Neural progenitor cell (in vitro differentiated cells): Measurements from ENCODE around the gene ARID5B. TPM values are rescaled to one million over a fixed set of nuclear protein-coding genes. Genes with fewer than 3 reads are reported as not detected.
A peak's percentile ranks its signal among the peaks of the same experiment; 100 is the strongest.

Source experiments
- DNase-seq: peaks from one replicate; pipeline ENCODE4 v3.0.0-alpha.2; 2016; ENCODE audit warnings: low spot score
- H2AFZ ChIP-seq: fragments of 200-600 bp; sonication (generic); replicated peaks from 2 replicates; pipeline ENCODE4 v1.6.1; 2016; ENCODE audit warnings: antibody characterized with exemption
- H3F3A ChIP-seq: fragments of 200-600 bp; sonication (generic); 2 replicates; pipeline ENCODE4 v1.6.1; 2016; ENCODE audit warnings: antibody characterized with exemption, low read depth
- H3K27ac ChIP-seq: fragments of 200-600 bp; sonication (generic); 2 replicates; pipeline ENCODE4 v1.5.1; 2016; ENCODE audit warnings: mild to moderate bottlenecking
- H3K27me3 ChIP-seq: fragments of 200-600 bp; sonication (generic); 2 replicates; pipeline ENCODE4 v1.6.1; 2016; ENCODE audit warnings: mild to moderate bottlenecking, moderate library complexity
- H3K36me3 ChIP-seq: fragments of 200-600 bp; sonication (generic); 2 replicates; pipeline ENCODE4 v1.5.1; 2016
- H3K4me1 ChIP-seq: fragments of 200-600 bp; sonication (generic); 2 replicates; pipeline ENCODE4 v1.6.1; 2016; ENCODE audit warnings: mixed run types
- H3K4me2 ChIP-seq: fragments of 200-600 bp; sonication (generic); 2 replicates; pipeline ENCODE4 v1.6.1; 2016
- H3K4me3 ChIP-seq: fragments of 200-600 bp; sonication (generic); 2 replicates; pipeline ENCODE4 v1.5.1; 2016
- H3K79me2 ChIP-seq: fragments of 200-600 bp; sonication (generic); 2 replicates; pipeline ENCODE4 v1.6.1; 2016; ENCODE audit warnings: low read depth
- H3K9ac ChIP-seq: fragments of 200-600 bp; sonication (generic); 2 replicates; pipeline ENCODE4 v1.6.1; 2016
- H3K9me3 ChIP-seq: fragments of 200-600 bp; sonication (generic); 2 replicates; pipeline ENCODE4 v1.5.1; 2016; ENCODE audit warnings: low read depth
- H4K20me1 ChIP-seq: fragments of 200-600 bp; sonication (generic); 2 replicates; pipeline ENCODE4 v1.6.1; 2016; ENCODE audit warnings: low read depth
- H3K27ac Mint-ChIP-seq: 3 replicates; pipeline ENCODE4 v1.8.0; 2021; ENCODE audit warnings: mixed read lengths
- H3K27me3 Mint-ChIP-seq: 2 replicates; pipeline ENCODE4 v1.8.0; 2022; ENCODE audit warnings: low read depth, mild to moderate bottlenecking, inconsistent platforms, moderate library complexity, mixed read lengths; ENCODE audit not compliant: insufficient read depth
- H3K36me3 Mint-ChIP-seq: 3 replicates; pipeline ENCODE4 v1.8.0; 2021; ENCODE audit warnings: mixed read lengths
- H3K4me1 Mint-ChIP-seq: 3 replicates; pipeline ENCODE4 v1.8.0; 2021; ENCODE audit warnings: mixed read lengths
- H3K4me3 Mint-ChIP-seq: 3 replicates; pipeline ENCODE4 v1.8.0; 2021; ENCODE audit warnings: mild to moderate bottlenecking, moderate library complexity, mixed read lengths
- H3K9me3 Mint-ChIP-seq: 3 replicates; pipeline ENCODE4 v1.8.0; 2020; ENCODE audit warnings: mixed read lengths
- CTCF ChIP-seq: fragments of 200-600 bp; sonication (generic); IDR thresholded peaks from 2 replicates; pipeline ENCODE4 v1.5.1; 2017; ENCODE audit warnings: antibody characterized with exemption, mild to moderate bottlenecking
- EZH2 ChIP-seq: fragments of 200-600 bp; sonication (generic); IDR thresholded peaks from 2 replicates; pipeline ENCODE4 v1.6.1; 2017; ENCODE audit warnings: antibody characterized with exemption, mild to moderate bottlenecking, moderate library complexity
- EZH2phosphoT487 ChIP-seq: fragments of 200-600 bp; sonication (generic); IDR thresholded peaks from 2 replicates; pipeline ENCODE4 v1.6.1; 2017; ENCODE audit warnings: antibody characterized with exemption
- total RNA-seq: library from RNA; depleted of rRNA; stranded (reverse); fragments of >200 nt; gene quantifications from 2 replicates; pipeline ENCODE4 v1.2.3, GENCODE V29; 2015; ENCODE audit warnings: low replicate concordance

ARID5B gene
- total RNA-seq, 1 donor from 2014 or later = 1.5 TPM

- Histone ChIP-seq H2AFZ (no peak overlapping the region), H4K20me1 (no peaks in the 10 kb centered on the region), H3K36me3 (no peaks in the 10 kb centered on the region), H3K9me3 (no peaks in the 10 kb centered on the region), H3K27me3 (no peaks in the 10 kb centered on the region), H3K27ac (no peak overlapping the region), H3K4me3 (no peak overlapping the region), H3K4me1 (peaks cover 9% of the 10 kb centered on the region), H3K79me2 (no peaks in the 10 kb centered on the region), H3K9ac (no peak overlapping the region), H3K4me2 (no peak overlapping the region), H3F3A (no peaks in the 10 kb centered on the region)
- TF ChIP-seq EZH2 = no peak
- no peak overlapping the region for H3K27ac Mint-ChIP-seq
- peaks cover 28% of the 10 kb centered on the region for H3K36me3 Mint-ChIP-seq
- H3K9me3 Mint-ChIP-seq = no peaks in the 10 kb centered on the region
- H3K27me3 Mint-ChIP-seq = no peaks in the 10 kb centered on the region
- DNase-seq = no peak
- no peak overlapping the region for H3K4me3 Mint-ChIP-seq
- H3K4me1 Mint-ChIP-seq = peaks cover 8% of the 10 kb centered on the region
These were observed 191.0 kb downstream of the ARID5B start for GRCh38 chr10:62092301-62093030.

- no peak overlapping the region for H3K27ac Mint-ChIP-seq
These were observed 192.4 kb downstream of the ARID5B start for GRCh38 chr10:62093863-62094291.

DNA sequence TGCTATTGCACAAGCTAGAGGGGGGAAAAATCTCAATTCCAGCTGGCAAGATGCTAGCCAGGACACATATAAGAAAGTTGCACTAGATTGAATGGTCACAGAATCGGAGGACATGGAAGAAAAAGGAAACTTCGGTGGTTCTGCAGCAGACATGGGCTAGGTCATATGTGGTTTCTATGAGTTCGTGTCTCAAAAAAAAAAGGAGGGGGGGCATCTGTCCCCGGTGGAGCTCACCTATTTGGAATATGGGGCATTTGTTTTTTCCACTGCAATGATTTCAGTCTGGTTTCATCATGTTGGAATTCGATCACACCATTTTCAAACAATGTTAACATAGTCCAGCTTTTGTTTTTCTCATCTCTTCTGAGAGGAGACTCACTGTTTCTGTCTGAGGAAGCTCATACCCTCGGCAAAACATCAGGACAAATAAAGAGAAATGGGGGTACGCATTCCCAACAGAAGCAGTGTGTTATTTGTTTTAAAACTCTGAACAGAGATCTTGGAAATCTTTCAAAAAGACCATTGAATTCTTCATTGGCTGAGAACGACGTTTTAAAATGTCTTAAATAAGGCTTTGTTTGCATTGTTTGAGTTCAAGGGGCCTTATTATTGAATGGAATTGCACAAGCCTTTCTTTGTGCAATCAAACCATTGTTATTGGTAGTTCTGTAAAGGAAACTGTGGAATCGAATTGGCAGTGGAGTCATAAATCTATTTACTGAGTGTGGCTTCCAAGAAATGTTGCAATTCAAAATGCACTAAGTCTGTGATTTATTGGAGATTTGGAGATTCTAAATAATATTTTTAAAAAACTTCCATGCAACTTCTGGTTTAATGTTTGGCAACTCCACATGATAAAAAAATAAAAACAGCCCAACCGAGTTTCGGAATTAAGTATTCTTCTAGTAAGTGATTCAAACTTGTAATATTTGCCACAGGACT is 194.0 kb downstream of the ARID5B start:
- H3K9me3 ChIP-seq = no peaks in the 10 kb centered on the region
- Mint-ChIP-seq H3K4me3 (no peak overlapping the region), H3K4me1 (peaks cover 17% of the 10 kb centered on the region), H3K36me3 (peaks cover 20% of the 10 kb centered on the region), H3K27ac (no peak overlapping the region), H3K9me3 (no peaks in the 10 kb centered on the region), H3K27me3 (peaks cover 5% of the 10 kb centered on the region)
- DNase-seq = peak; percentile 19
- peaks cover 9% of the 10 kb centered on the region for H3K4me1 ChIP-seq
- no peak overlapping the region for H3K9ac ChIP-seq
- H3K36me3 ChIP-seq = no peaks in the 10 kb centered on the region
- H3K27ac ChIP-seq = no peak overlapping the region
- peak overlapping the region; percentile 61 for H2AFZ ChIP-seq
- no peak overlapping the region for H3K4me2 ChIP-seq
- H3F3A ChIP-seq = no peaks in the 10 kb centered on the region
- H4K20me1 ChIP-seq = no peaks in the 10 kb centered on the region
- H3K27me3 ChIP-seq = no peaks in the 10 kb centered on the region
- no peak overlapping the region for H3K4me3 ChIP-seq
- H3K79me2 ChIP-seq = no peaks in the 10 kb centered on the region
- no peak for TF ChIP-seq EZH2
- TF ChIP-seq CTCF = no peak
- no peak for TF ChIP-seq EZH2phosphoT487

More at GRCh38 chr10:62093863-62094291, 192.4 kb downstream of the ARID5B start:
- H3K79me2 ChIP-seq = no peaks in the 10 kb centered on the region
- H3F3A ChIP-seq = no peaks in the 10 kb centered on the region
- Mint-ChIP-seq H3K9me3 (no peaks in the 10 kb centered on the region), H3K27me3 (peaks cover 3% of the 10 kb centered on the region), H3K4me3 (no peak overlapping the region), H3K36me3 (peaks cover 21% of the 10 kb centered on the region), H3K4me1 (peaks cover 17% of the 10 kb centered on the region)
- TF ChIP-seq EZH2 = no peak
- TF ChIP-seq EZH2phosphoT487 = no peak
- no peak for TF ChIP-seq CTCF
- H3K4me2 ChIP-seq = no peak overlapping the region
- no peaks in the 10 kb centered on the region for H3K9me3 ChIP-seq
- H2AFZ ChIP-seq = no peak overlapping the region
- DNase-seq = no peak
- no peaks in the 10 kb centered on the region for H3K36me3 ChIP-seq
- H4K20me1 ChIP-seq = no peaks in the 10 kb centered on the region
- H3K4me3 ChIP-seq = no peak overlapping the region
- H3K27me3 ChIP-seq = no peaks in the 10 kb centered on the region
- no peak overlapping the region for H3K27ac ChIP-seq
- peaks cover 9% of the 10 kb centered on the region for H3K4me1 ChIP-seq
- no peak overlapping the region for H3K9ac ChIP-seq
